ENCODE measurements around the gene KLHL40. TPM values are rescaled to one million over a fixed set of nuclear protein-coding genes. Genes with fewer than 3 reads are reported as not detected.

KLHL40 gene
- total RNA-seq (2021; ENCODE audit: unreplicated experiment) (not detected), Bru-seq, nascent RNA (not detected), BruChase-seq, experiment 1, labeled RNA remaining after a 2-hour chase (not detected), BruChase-seq, experiment 2, labeled RNA remaining after a 6-hour chase (not detected)
- not detected for polyA plus RNA-seq (2012; ENCODE audit: insufficient read length)
- long read RNA-seq: 0 reads

GRCh38 chr3:42685363-42685881 is at the start of gene KLHL40:
Gene KLHL40 (plus strand): TSS chr3:42685537. CDS start chr3:42685619, 82 bp downstream.
- DNase-seq (ENCODE audit: low read depth, low spot score) (no peak), ATAC-seq (no peak)
- Histone ChIP-seq H3K27ac (ENCODE audit: low read length) (no peak within 1 kb of the TSS), H3K9me3 (ENCODE audit: control insufficient read depth, insufficient read depth, low read depth, low read length) (no peaks in the 10 kb centered on the region), H3K4me3 (ENCODE audit: low read depth in 2 of 2, low read length in 2 of 2) (no peak within 1 kb of the TSS), H3K27me3 (ENCODE audit: control insufficient read depth, insufficient read depth, low read length) (no peaks in the 10 kb centered on the region), H3K36me3 (ENCODE audit: control insufficient read depth, insufficient read depth, low read length) (no peaks in the 10 kb centered on the region), H3K4me1 (ENCODE audit: control insufficient read depth, insufficient read depth, low read length) (no peaks in the 10 kb centered on the region)
- in situ Hi-C loops (cut with HindIII; ENCODE audit: low pct_unique_long_range_greater_than_20kb, low sequenced_read_pairs): no loop called here
- intact Hi-C loops (cut with micrococcal nuclease; ENCODE audit: unreplicated experiment): no loop called here
- POLR2A ChIA-PET: no interaction called here
- no TSS peak for BruUV-seq (replicated peaks)
- CTCF ChIA-PET: no interaction called here
- TF ChIP-seq CTCF (IDR thresholded peaks at IDR 0.05) (no peak), SIN3A (IDR thresholded peaks at IDR 0.05; ENCODE audit: borderline replicate concordance, insufficient read depth, low read depth, low read length) (no peak)

GRCh38 chr3:42637001-42637400 is 48.3 kb upstream of the KLHL40 start:
- no peak for ATAC-seq
- Histone ChIP-seq H3K4me1 (ENCODE audit: control insufficient read depth, insufficient read depth, low read length) (no peaks in the 10 kb centered on the region), H3K36me3 (ENCODE audit: control insufficient read depth, insufficient read depth, low read length) (peaks cover 64% of the 10 kb centered on the region), H3K4me3 (ENCODE audit: low read depth in 2 of 2, low read length in 2 of 2) (no peak overlapping the region), H3K27ac (ENCODE audit: low read length) (no peak overlapping the region), H3K9me3 (ENCODE audit: control insufficient read depth, insufficient read depth, low read depth, low read length) (no peaks in the 10 kb centered on the region), H3K27me3 (ENCODE audit: control insufficient read depth, insufficient read depth, low read length) (no peaks in the 10 kb centered on the region)
- ChIA-PET POLR2A (no interaction called here), CTCF (no interaction called here)
- in situ Hi-C loops (cut with HindIII; ENCODE audit: low pct_unique_long_range_greater_than_20kb, low sequenced_read_pairs): no loop called here
- DNase-seq (ENCODE audit: low read depth, low spot score): no peak
- TF ChIP-seq POLR2AphosphoS5 (IDR thresholded peaks at IDR 0.05; ENCODE audit: low read depth, low read length) (no peak), TCF7L2 (IDR thresholded peaks at IDR 0.05; ENCODE audit: low read depth, low read length) (no peak), CTCF (IDR thresholded peaks at IDR 0.05) (no peak), SIN3A (IDR thresholded peaks at IDR 0.05; ENCODE audit: borderline replicate concordance, insufficient read depth, low read depth, low read length) (no peak)
- TF ChIP-seq, protein P1, sequence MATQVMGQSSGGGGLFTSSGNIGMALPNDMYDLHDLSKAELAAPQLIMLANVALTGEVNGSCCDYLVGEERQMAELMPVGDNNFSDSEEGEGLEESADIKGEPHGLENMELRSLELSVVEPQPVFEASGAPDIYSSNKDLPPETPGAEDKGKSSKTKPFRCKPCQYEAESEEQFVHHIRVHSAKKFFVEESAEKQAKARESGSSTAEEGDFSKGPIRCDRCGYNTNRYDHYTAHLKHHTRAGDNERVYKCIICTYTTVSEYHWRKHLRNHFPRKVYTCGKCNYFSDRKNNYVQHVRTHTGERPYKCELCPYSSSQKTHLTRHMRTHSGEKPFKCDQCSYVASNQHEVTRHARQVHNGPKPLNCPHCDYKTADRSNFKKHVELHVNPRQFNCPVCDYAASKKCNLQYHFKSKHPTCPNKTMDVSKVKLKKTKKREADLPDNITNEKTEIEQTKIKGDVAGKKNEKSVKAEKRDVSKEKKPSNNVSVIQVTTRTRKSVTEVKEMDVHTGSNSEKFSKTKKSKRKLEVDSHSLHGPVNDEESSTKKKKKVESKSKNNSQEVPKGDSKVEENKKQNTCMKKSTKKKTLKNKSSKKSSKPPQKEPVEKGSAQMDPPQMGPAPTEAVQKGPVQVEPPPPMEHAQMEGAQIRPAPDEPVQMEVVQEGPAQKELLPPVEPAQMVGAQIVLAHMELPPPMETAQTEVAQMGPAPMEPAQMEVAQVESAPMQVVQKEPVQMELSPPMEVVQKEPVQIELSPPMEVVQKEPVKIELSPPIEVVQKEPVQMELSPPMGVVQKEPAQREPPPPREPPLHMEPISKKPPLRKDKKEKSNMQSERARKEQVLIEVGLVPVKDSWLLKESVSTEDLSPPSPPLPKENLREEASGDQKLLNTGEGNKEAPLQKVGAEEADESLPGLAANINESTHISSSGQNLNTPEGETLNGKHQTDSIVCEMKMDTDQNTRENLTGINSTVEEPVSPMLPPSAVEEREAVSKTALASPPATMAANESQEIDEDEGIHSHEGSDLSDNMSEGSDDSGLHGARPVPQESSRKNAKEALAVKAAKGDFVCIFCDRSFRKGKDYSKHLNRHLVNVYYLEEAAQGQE (IDR thresholded peaks at IDR 0.05; ENCODE audit: insufficient read depth in 1 of 2, low read depth in 2 of 2, low read length in 1 of 2): no peak
- intact Hi-C loops (cut with micrococcal nuclease; ENCODE audit: unreplicated experiment): no loop called here
- BruUV-seq (replicated peaks): no TSS peak

Measured in Panc1 (cell line).